Measurements from ENCODE around the gene UBE2G1.

DNA sequence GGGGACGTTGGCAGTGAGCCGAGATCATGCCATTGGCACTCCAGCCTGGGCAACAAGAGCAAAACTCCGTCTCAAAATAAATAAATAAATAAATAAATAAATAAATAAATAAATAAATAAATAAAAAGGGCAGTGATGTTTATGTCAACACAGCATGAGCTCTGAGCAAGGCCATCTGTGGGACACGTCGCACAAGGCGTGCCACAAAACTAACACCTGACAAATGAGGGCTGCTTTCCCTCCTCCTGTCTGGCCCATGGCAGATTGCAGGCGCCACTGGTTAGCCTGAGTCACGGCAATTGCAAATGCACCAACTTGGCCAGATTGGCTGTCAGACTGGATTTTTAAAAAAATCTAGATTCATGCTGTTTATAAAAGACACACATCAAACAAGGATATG, 41.4 kb upstream of the UBE2G1 start:
- no peak for TF ChIP-seq EZH2 (IDR thresholded peaks at IDR 0.05)
- TF ChIP-seq CTCF (IDR thresholded peaks at IDR 0.05) = no peak

Measured in neural progenitor cell (in vitro differentiated cells).